LNCAP (cell line): Measurements from ENCODE around the gene MRI1.

Source experiments
- TF ChIP-seq, protein P1 (sequence below): fragments of 450-650 bp; IDR thresholded peaks from 2 replicates; pipeline ENCODE4 v1.5.1; 2017; ENCODE audit warnings: mild to moderate bottlenecking

The MRI1 gene

GRCh38 chr19:13729859-13730258 is 34.5 kb upstream of the MRI1 start:
- TF ChIP-seq, protein P1, sequence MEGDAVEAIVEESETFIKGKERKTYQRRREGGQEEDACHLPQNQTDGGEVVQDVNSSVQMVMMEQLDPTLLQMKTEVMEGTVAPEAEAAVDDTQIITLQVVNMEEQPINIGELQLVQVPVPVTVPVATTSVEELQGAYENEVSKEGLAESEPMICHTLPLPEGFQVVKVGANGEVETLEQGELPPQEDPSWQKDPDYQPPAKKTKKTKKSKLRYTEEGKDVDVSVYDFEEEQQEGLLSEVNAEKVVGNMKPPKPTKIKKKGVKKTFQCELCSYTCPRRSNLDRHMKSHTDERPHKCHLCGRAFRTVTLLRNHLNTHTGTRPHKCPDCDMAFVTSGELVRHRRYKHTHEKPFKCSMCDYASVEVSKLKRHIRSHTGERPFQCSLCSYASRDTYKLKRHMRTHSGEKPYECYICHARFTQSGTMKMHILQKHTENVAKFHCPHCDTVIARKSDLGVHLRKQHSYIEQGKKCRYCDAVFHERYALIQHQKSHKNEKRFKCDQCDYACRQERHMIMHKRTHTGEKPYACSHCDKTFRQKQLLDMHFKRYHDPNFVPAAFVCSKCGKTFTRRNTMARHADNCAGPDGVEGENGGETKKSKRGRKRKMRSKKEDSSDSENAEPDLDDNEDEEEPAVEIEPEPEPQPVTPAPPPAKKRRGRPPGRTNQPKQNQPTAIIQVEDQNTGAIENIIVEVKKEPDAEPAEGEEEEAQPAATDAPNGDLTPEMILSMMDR = no peak

DNA sequence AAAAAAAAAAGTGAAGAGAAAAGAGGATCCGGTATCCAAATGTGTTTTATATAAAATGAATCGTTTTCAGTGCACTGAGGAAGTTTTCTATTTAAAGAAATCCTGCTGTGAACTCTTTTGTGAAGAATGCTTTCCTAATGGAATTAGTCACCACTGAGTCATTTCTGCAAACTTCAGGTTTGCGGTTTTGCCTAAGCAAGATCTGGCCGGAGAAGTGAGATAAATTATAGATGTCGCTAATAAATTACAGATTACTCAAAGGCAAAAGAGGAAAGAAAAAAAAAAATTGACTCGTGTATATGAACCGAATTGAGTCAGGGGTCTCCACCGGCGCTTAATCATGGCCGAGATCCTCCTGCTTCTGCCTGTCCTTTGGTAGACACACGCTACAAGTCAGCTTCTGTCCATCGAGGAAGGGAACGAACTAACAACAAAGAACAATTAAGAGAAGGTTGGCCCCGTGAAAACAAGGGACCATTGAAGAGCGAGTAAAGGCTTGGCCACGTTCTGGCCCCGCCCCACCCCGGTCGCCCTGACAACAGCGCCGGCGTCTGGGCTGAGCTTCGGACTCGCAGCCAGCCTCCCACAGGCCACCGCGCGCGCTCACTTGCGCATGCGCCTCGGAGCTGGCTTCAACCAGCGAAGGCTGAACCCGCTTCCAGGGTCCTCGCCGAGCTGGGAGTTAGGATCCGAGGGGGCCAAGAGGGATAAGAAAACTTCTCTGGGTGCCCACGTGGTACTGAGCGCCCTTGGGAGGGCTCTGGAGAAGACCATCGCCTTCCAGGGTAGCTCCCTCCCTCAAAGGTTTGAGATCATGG is 33.0 kb upstream of the MRI1 start:
- TF ChIP-seq, protein P1 = no peak

- TF ChIP-seq, protein P1 = no peak
Measured at GRCh38 chr19:13732337-13732736, 32.0 kb upstream of the MRI1 start.

DNA sequence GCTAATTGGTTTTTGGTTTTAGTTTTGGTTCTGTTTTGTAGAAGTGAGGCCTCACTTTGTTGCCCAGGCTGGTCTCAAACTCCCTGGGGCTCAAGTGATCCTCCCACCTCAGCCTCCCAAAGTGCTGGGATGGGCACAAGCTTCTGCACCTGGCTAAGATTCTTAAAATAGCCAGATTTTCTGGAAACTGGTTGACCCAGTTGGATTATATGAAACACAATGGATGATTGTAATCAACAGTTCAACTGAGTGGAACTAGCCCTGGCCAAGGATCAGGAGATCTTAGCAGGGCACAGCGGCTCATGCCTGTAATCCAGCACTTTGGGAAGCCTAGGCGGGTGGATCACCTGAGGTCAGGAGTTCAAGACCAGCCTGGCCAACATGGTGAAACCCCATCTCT is 29.6 kb upstream of the MRI1 start:
- TF ChIP-seq, protein P1 = no peak

- TF ChIP-seq, protein P1 = no peak
Measured at GRCh38 chr19:13738073-13738472, 26.2 kb upstream of the MRI1 start.

DNA sequence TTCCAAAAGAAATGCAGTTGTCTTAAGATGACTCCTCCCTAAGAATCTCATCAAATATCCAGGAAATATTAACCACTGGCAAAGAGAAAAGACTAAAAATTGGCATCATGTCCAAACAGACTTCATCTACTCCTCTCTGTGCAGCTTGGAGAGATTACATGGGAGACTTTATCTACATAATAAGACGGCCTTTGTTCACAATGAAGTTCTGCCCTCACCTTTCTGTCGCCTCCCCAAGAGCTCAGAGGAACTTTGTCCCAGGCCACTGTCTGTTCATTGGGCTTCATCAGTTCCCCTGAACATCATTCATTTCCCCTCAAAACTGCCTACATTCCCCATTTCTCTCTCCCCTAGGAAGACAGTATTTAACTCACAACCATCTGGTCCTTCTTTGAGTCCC is 22.4 kb upstream of the MRI1 start:
- TF ChIP-seq, protein P1 = no peak

DNA sequence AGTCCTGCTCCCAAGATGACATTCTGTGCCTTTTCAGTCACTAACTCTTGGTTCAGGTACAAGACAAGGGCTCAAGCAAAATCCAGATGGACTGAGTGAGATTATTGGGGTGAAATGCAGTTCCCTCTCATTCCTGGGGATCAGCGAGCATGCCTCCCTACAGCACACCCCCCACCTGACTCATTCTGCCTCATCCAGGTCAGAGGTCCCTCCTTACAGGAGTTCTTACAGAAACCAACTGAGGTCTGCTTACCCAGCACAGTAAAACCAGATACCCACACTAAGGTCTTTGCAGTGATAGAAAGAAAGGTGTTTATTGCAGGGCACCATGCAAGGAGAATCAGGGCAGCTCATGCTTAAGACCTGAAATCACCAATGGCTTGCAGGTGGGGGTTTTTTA is 21.6 kb upstream of the MRI1 start:
- TF ChIP-seq, protein P1 = no peak

DNA sequence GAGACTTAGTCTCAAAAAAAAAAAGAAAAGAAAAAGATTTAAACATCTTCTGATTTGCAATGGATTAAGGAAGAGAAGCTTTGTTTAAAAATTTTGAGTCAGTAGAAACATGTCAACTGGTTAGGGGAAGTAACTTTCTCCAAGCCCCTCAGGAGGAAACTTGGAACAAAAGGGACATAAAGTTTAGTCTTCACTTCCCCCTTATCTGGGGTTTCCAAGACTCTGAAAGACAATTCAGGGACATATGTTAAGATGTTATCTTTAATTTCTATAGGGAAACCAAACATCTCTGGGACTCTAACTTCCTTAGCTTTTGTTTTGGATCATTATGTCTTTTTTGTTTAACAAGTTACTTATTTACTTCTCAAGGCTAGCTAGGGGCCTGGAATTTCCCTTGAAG is 20.1 kb upstream of the MRI1 start:
- TF ChIP-seq, protein P1 = no peak
